ENCODE results near the gene PDCD2.
"Not testable (repeated sequence)": the region's sequence is repeated elsewhere in the genome, so short reads cannot be mapped to it uniquely, and the experiment has no call there.

The PDCD2 gene

GRCh38 chr6:170529839-170530469 is 54.5 kb downstream of the PDCD2 start:
- no peak for TF ChIP-seq Cebpa-rat (IDR thresholded peaks at IDR 0.05)

GRCh38 chr6:170527995-170528394 is 56.4 kb downstream of the PDCD2 start:
- H3K9me3 ChIP-seq, H3K4me3 ChIP-seq, H3K4me2 ChIP-seq, H3K9ac ChIP-seq, H4K20me1 ChIP-seq, H3K27ac ChIP-seq, H3K27me3 ChIP-seq: not testable (repeated sequence)
- Histone ChIP-seq H3K36me3 (peaks cover 12% of the 10 kb centered on the region), H3K4me1 (peaks cover 14% of the 10 kb centered on the region; the same call in 1 of the 2 replicates)

More at GRCh38 chr6:170529839-170530469, 54.5 kb downstream of the PDCD2 start:
- H3K4me2 ChIP-seq: no peak overlapping the region
- no peaks in the 10 kb centered on the region for H3K9me3 ChIP-seq
- no peak overlapping the region for H3K27ac ChIP-seq
- peaks cover 4% of the 10 kb centered on the region; the same call in 1 of the 2 replicates for H3K4me1 ChIP-seq
- H3K27me3 ChIP-seq: no peaks in the 10 kb centered on the region
- H4K20me1 ChIP-seq: peaks cover 25% of the 10 kb centered on the region
- peaks cover 29% of the 10 kb centered on the region for H3K36me3 ChIP-seq
- H3K4me3 ChIP-seq: no peak overlapping the region
- no peak overlapping the region for H3K9ac ChIP-seq

GRCh38 chr6:170525795-170526194 is 58.6 kb downstream of the PDCD2 start:
- Histone ChIP-seq H3K9me3 (no peaks in the 10 kb centered on the region), H3K9ac (no peak overlapping the region), H3K27me3 (no peaks in the 10 kb centered on the region), H3K4me2 (no peak overlapping the region), H3K36me3 (no peaks in the 10 kb centered on the region), H3K4me3 (no peak overlapping the region), H4K20me1 (no peaks in the 10 kb centered on the region), H3K27ac (no peak overlapping the region), H3K4me1 (peaks cover 14% of the 10 kb centered on the region; the same call in 1 of the 2 replicates)
- no peak for TF ChIP-seq Cebpa-rat (IDR thresholded peaks at IDR 0.05)

Data from BLaER1 (cell line).